H1 (cell line): ENCODE data around the gene LOXHD1. TPM values are rescaled to one million over a fixed set of nuclear protein-coding genes. Genes with fewer than 3 reads are reported as not detected.

Experiments
- CTCF ChIA-PET: fragments of 300-600 bp; sonication (Branson Sonifier 250); formaldehyde crosslinking; loops from one replicate; lab custom pipeline; 2021; ENCODE audit not compliant: partially characterized antibody; lab: Charles Lee
- POLR2A ChIA-PET: fragments of 300-600 bp; sonication (Branson Sonifier 250); formaldehyde crosslinking; loops from one replicate; lab custom pipeline; 2021; ENCODE audit warnings: inconsistent platforms; ENCODE audit not compliant: partially characterized antibody; lab: Charles Lee
- DNase-seq, 2 experiments: peaks; one replicate each; pipeline versions ENCODE4 v3.0.0 to v3.0.0-alpha.2; 2010 to 2022; ENCODE audit warnings: low spot score in 2 of 2, low read depth in 1 of 2, mixed read lengths in 1 of 2
- FAIRE-seq: peaks from 2 replicates; lab custom pipeline; 2011; peaks lifted over from hg19 to GRCh38; lab: Jason Lieb, UNC
- H2AFZ ChIP-seq: 2 replicates; pipeline ENCODE4 v1.8.1; 2012; ENCODE audit warnings: low read length, inconsistent platforms
- H2AK5ac ChIP-seq: 2 replicates; pipeline ENCODE4 v1.6.1; 2013; ENCODE audit warnings: low read depth, low read length
- H2BK120ac ChIP-seq: replicated peaks from 2 replicates; pipeline ENCODE3; 2013; ENCODE audit warnings: low read depth, low read length, inconsistent platforms
- H2BK12ac ChIP-seq: 2 replicates; pipeline ENCODE4 v1.6.1; 2013; ENCODE audit warnings: low read depth, low read length
- H2BK15ac ChIP-seq: 2 replicates; pipeline ENCODE4 v1.6.1; 2013; ENCODE audit warnings: low read length
- H2BK20ac ChIP-seq: 2 replicates; pipeline ENCODE4 v1.6.1; 2013; ENCODE audit warnings: low read length
- H2BK5ac ChIP-seq: 2 replicates; pipeline ENCODE4 v1.6.1; 2013; ENCODE audit warnings: low read depth, low read length
- H3K14ac ChIP-seq: 2 replicates; pipeline ENCODE4 v1.6.1; 2013; ENCODE audit warnings: inconsistent platforms; ENCODE audit not compliant: insufficient read length
- H3K18ac ChIP-seq: 2 replicates; pipeline ENCODE4 v1.6.1; 2013; ENCODE audit warnings: low read length; ENCODE audit errors: extremely low read depth
- H3K23ac ChIP-seq: 2 replicates; pipeline ENCODE4 v1.6.1; 2013; ENCODE audit warnings: inconsistent platforms; ENCODE audit not compliant: insufficient read length
- H3K23me2 ChIP-seq: 2 replicates; pipeline ENCODE4 v1.6.1; 2013; ENCODE audit warnings: low read depth, low read length
- H3K27ac ChIP-seq: 2 replicates; pipeline ENCODE4 v1.6.1; 2011; ENCODE audit warnings: low read depth, low read length, inconsistent platforms
- H3K27me3 ChIP-seq, 4 experiments: replicated peaks in 1 of 4; 1 replicate in 1 of 4; 2 replicates in 3 of 4; pipeline versions ENCODE4 v1.6.1 to v1.8.1; 2011 to 2013; ENCODE audit warnings: low read length in 3 of 4, mild to moderate bottlenecking in 3 of 4, inconsistent platforms in 2 of 4, mixed read lengths in 2 of 4, moderate library complexity in 1 of 4; ENCODE audit not compliant: control insufficient read depth in 3 of 4, insufficient read depth in 3 of 4; ENCODE audit errors: extremely low read depth in 1 of 4
- H3K36me3 ChIP-seq, 4 experiments: 2 replicates each; pipeline versions ENCODE4 v1.6.1 to v1.8.1; 2011 to 2013; ENCODE audit warnings: mild to moderate bottlenecking in 4 of 4, low read length in 3 of 4, moderate library complexity in 2 of 4, control low read depth in 1 of 4, inconsistent platforms in 1 of 4; ENCODE audit not compliant: insufficient read depth in 4 of 4, control insufficient read depth in 2 of 4
- H3K4ac ChIP-seq: replicated peaks from 2 replicates; pipeline ENCODE3; 2013; ENCODE audit warnings: low read length, low read depth, mixed read lengths, inconsistent platforms; ENCODE audit not compliant: insufficient read length
- H3K4me1 ChIP-seq, 4 experiments: replicated peaks in 1 of 4; 1 replicate in 1 of 4; 2 replicates in 3 of 4; pipeline versions ENCODE4 v1.6.1 to v1.8.1; 2011 to 2013; ENCODE audit warnings: low read length in 3 of 4, inconsistent platforms in 2 of 4, mixed read lengths in 1 of 4; ENCODE audit not compliant: insufficient read depth in 4 of 4, control insufficient read depth in 3 of 4
- H3K4me2 ChIP-seq, 2 experiments: 2 replicates each; pipeline versions ENCODE4 v1.6.1 to v1.8.1; 2011 to 2013; ENCODE audit warnings: low read depth in 2 of 2, low read length in 2 of 2, control low read depth in 1 of 2, inconsistent platforms in 1 of 2, mild to moderate bottlenecking in 1 of 2; ENCODE audit not compliant: insufficient read depth in 1 of 2
- H3K4me3 ChIP-seq, 4 experiments: fragments of 200-600, 300-600 bp in 1 of 4; sonication (generic), shearing (Covaris generic), sonication (Bioruptor Twin) in 1 of 4; 2 replicates each; pipeline versions ENCODE4 v1.5.1 to v1.8.1; 2011 to 2016; ENCODE audit warnings: low read length in 4 of 4, low read depth in 3 of 4, control low read depth in 2 of 4, inconsistent platforms in 2 of 4, mild to moderate bottlenecking in 2 of 4, mixed read lengths in 1 of 4, moderate library complexity in 1 of 4; ENCODE audit not compliant: insufficient read depth in 2 of 4; ENCODE audit errors: extremely low read depth in 1 of 4
- H3K56ac ChIP-seq: replicated peaks from 2 replicates; pipeline ENCODE3; 2013; ENCODE audit warnings: low read depth, mild to moderate bottlenecking, mixed read lengths, low read length, inconsistent platforms; ENCODE audit not compliant: insufficient read length
- H3K79me1 ChIP-seq: 2 replicates; pipeline ENCODE4 v1.6.1; 2013; ENCODE audit warnings: low read depth, low read length, control low read depth
- H3K79me2 ChIP-seq, 2 experiments: 2 replicates each; pipeline versions ENCODE4 v1.6.1 to v1.8.1; 2012 to 2013; ENCODE audit warnings: low read length in 2 of 2, mild to moderate bottlenecking in 2 of 2, inconsistent platforms in 1 of 2; ENCODE audit not compliant: insufficient read depth in 2 of 2, control insufficient read depth in 1 of 2
- H3K9ac ChIP-seq, 4 experiments: replicated peaks in 1 of 4; 1 replicate in 1 of 4; 2 replicates in 3 of 4; pipeline versions ENCODE4 v1.6.1 to v1.8.1; 2011 to 2013; ENCODE audit warnings: low read depth in 3 of 4, low read length in 3 of 4, control low read depth in 2 of 4, mild to moderate bottlenecking in 2 of 4, moderate library complexity in 2 of 4, inconsistent platforms in 1 of 4; ENCODE audit errors: extremely low read depth in 1 of 4
- H3K9me3 ChIP-seq, 2 experiments: 2 replicates each; pipeline versions ENCODE4 v1.6.1 to v1.8.1; 2012 to 2013; ENCODE audit warnings: mild to moderate bottlenecking in 2 of 2, moderate library complexity in 2 of 2, control low read depth in 1 of 2, inconsistent platforms in 1 of 2, low read depth in 1 of 2, low read length in 1 of 2, mixed read lengths in 1 of 2; ENCODE audit not compliant: insufficient read depth in 2 of 2
- H4K20me1 ChIP-seq, 2 experiments: replicated peaks in 1 of 2; 2 replicates each; pipeline versions ENCODE3 to v1.8.1; 2011 to 2013; ENCODE audit warnings: inconsistent platforms in 2 of 2, low read length in 2 of 2, mild to moderate bottlenecking in 1 of 2; ENCODE audit not compliant: insufficient read depth in 2 of 2, control insufficient read depth in 1 of 2
- H4K5ac ChIP-seq: 2 replicates; pipeline ENCODE4 v1.6.1; 2013; ENCODE audit warnings: low read length, low read depth, mixed read lengths, inconsistent platforms; ENCODE audit not compliant: insufficient read length
- H4K8ac ChIP-seq: 2 replicates; pipeline ENCODE4 v1.8.0; 2013; ENCODE audit warnings: mild to moderate bottlenecking, moderate library complexity, low read length, inconsistent platforms; ENCODE audit not compliant: insufficient read depth; ENCODE audit errors: extremely low read depth
- H4K91ac ChIP-seq: replicated peaks from 2 replicates; pipeline ENCODE3; 2013; ENCODE audit warnings: low read length, mixed read lengths, inconsistent platforms; ENCODE audit not compliant: insufficient read length
- POU5F1 ChIP-seq: IDR thresholded peaks from 2 replicates; pipeline ENCODE4 v1.6.1; 2011; ENCODE audit warnings: low read depth, mild to moderate bottlenecking, low read length, moderate library complexity
- TEAD4 ChIP-seq: IDR thresholded peaks from 2 replicates; pipeline ENCODE4 v1.6.1; 2012; ENCODE audit warnings: low read depth, low read length, inconsistent platforms, mixed read lengths
- WGBS, 2 experiments: shearing (Covaris generic) in 1 of 2; methylation state at CpG; one replicate each; pipeline versions ENCODE4 v1.1.6 to v1.1.7; 2013 to 2015; ENCODE audit warnings: low lambda C conversion rate in 2 of 2, mixed read lengths in 2 of 2, inconsistent platforms in 1 of 2, low coverage in 1 of 2, missing lambda C conversion rate in 1 of 2; ENCODE audit not compliant: insufficient replicate concordance in 2 of 2, insufficient coverage in 1 of 2, insufficient read length in 1 of 2; ENCODE audit errors: extremely low coverage in 1 of 2, missing lambda C conversion rate in 1 of 2; 5-methylcytosine and 5-hydroxymethylcytosine counted together
- polyA plus RNA-seq, 7 experiments: library from polyadenylated mRNA; depleted of rRNA in 3 of 7; stranded (reverse) in 5 of 7; unstranded in 2 of 7; fragments of >200 nt in 5 of 7; fragments of 200-250 nt in 2 of 7; gene quantifications; 1 replicate in 5 of 7; 2 replicates in 1 of 7; 4 replicates in 1 of 7; pipeline versions ENCODE4 v1.2.1 to v1.2.3, GENCODE V29; 2011 to 2013; ENCODE audit warnings: missing spikeins in 2 of 7, mixed read lengths in 2 of 7
- total RNA-seq: library from RNA; stranded (reverse); fragmentation: NEBNext Ultra II Directional; extraction: Animal tissue kit (Norgen Biotek cat#: 25700); gene quantifications from 2 replicates; pipeline ENCODE4 v1.2.1, GENCODE V29; 2021
- TF ChIP-seq, protein P1 (sequence below): IDR thresholded peaks from 2 replicates; pipeline ENCODE4 v1.6.1; 2011; ENCODE audit warnings: low read length, improper control_type of control experiment

LOXHD1 gene
- total and polyA plus RNA-seq, 2 of the 8 experiments (the other 6 are each of a cell fraction or from before 2014, with no cell fraction given), result 0.02 TPM; not detected in 1

DNA sequence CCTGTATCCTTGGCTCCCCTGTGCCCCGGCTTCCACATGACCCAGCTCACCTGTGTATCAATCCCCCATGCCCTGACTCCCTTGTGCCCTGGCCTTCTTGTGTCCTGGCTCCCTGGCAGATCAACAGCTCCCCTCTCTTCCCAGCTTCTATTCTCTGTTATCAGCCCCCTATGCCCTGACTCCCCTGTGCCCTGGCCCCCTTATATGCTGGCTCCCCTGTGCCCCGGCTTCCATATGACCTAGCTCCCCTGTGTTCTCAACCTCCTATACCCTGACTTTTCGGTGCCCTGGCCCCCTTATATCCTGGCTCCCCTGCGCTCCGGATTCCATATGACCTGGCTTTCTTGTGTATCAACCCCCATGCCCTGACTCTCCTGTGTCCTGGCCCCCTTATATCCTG, 209.2 kb downstream of the LOXHD1 start:
- Histone ChIP-seq H3K56ac (no peak overlapping the region), H4K20me1 (no peaks in the 10 kb centered on the region), H3K9ac (no peak overlapping the region), H2BK20ac (peak overlapping the region; percentile 40; the same call in 1 of the 2 replicates), H3K23ac (no peak overlapping the region), H3K9me3 (peaks cover 23 to 28% of the 10 kb centered on the region in 2 experiments), H3K4me2 (peak overlapping the region; percentile 39 to 50; a peak in 3 of 4 replicates), H3K23me2 (no peaks in the 10 kb centered on the region), H2AK5ac (no peak overlapping the region), H2BK15ac (no peak overlapping the region), H2BK12ac (peak overlapping the region; percentile 52; the same call in 1 of the 2 replicates), H4K5ac (no peak overlapping the region), H3K79me1 (no peaks in the 10 kb centered on the region), H4K8ac (no peak overlapping the region), H2BK120ac (no peak overlapping the region), H4K91ac (peak overlapping the region; percentile 53), H3K79me2 (no peaks in the 10 kb centered on the region), H3K4me1 (peaks cover 5 to 11% (median 7%) of the 10 kb centered on the region in 4 experiments), H3K18ac (no peak overlapping the region), H2AFZ (no peak overlapping the region), H2BK5ac (0 out of 2 replicates have a peak overlapping the region, but pooled peaks have one; percentile 12), H3K27me3 (no peaks in the 10 kb centered on the region), H3K14ac (no peak overlapping the region), H3K36me3 (peaks cover 0 to 14% (median 8%) of the 10 kb centered on the region in 4 experiments; a peak in 5 of 8 replicates), H3K27ac (no peak overlapping the region), H3K4ac (no peak overlapping the region), H3K4me3 (no peak overlapping the region)
- TF ChIP-seq POU5F1, result no peak
- TF ChIP-seq, protein P1, sequence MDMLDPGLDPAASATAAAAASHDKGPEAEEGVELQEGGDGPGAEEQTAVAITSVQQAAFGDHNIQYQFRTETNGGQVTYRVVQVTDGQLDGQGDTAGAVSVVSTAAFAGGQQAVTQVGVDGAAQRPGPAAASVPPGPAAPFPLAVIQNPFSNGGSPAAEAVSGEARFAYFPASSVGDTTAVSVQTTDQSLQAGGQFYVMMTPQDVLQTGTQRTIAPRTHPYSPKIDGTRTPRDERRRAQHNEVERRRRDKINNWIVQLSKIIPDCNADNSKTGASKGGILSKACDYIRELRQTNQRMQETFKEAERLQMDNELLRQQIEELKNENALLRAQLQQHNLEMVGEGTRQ, result no peak
- TF ChIP-seq TEAD4, result no peak
- ChIA-PET POLR2A (interaction anchor here (0.6 to 2.1 kb wide), 6 partner anchors 9 to 218 kb away, joined by 3 to 5 read pairs (median 3); no protein-coding TSS in a partner anchor), CTCF (interaction anchor here (0.6 to 3.6 kb wide), 18 partner anchors 11 to 957 kb away, joined by 3 to 30 read pairs (median 4); no protein-coding TSS in a partner anchor)
- no peak for FAIRE-seq
- DNase-seq, result no peak
- 89% methylated on average over 5 of the region's 5 CpGs; no CpG with 5 or more reads in 1 of the 2 experiments for WGBS, 2 experiments
